Raji (cell line): Measurements from ENCODE around the gene ALOX12B.

Experiments
- POLR2A ChIP-seq: IDR thresholded peaks from 2 replicates; pipeline ENCODE4 v1.6.1; 2011; ENCODE audit warnings: low read depth, low read length, control low read depth; ENCODE audit not compliant: insufficient read depth

Gene ALOX12B

GRCh38 chr17:8051831-8052230 is 35.7 kb downstream of the ALOX12B start:
- no peak for TF ChIP-seq POLR2A

DNA sequence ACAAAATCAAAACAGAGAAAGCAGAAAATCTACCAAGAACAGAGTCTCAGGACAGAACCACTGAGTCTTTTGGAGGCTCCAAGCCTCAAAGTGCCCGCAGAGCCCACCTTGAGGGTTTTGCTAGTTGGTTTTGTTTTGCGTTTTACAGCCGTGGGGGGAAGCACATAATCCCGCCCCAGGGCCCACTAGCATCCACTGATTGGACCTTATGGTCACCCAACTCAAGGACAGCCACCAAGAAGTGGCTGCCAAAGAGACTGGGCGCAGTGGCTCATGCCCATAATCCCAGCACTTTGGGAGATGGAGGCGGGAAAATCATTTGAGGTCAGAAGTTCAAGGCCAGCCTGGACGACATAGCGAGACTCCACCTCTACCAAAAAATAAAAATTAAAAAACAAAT is 38.8 kb downstream of the ALOX12B start:
- no peak for TF ChIP-seq POLR2A

GRCh38 chr17:8048236-8048635 is 39.3 kb downstream of the ALOX12B start:
- TF ChIP-seq POLR2A: no peak

- TF ChIP-seq POLR2A: no peak
Observed at GRCh38 chr17:8047769-8048110, 39.8 kb downstream of the ALOX12B start.

- TF ChIP-seq POLR2A: no peak
Observed at GRCh38 chr17:8046929-8047768, 40.4 kb downstream of the ALOX12B start.

DNA sequence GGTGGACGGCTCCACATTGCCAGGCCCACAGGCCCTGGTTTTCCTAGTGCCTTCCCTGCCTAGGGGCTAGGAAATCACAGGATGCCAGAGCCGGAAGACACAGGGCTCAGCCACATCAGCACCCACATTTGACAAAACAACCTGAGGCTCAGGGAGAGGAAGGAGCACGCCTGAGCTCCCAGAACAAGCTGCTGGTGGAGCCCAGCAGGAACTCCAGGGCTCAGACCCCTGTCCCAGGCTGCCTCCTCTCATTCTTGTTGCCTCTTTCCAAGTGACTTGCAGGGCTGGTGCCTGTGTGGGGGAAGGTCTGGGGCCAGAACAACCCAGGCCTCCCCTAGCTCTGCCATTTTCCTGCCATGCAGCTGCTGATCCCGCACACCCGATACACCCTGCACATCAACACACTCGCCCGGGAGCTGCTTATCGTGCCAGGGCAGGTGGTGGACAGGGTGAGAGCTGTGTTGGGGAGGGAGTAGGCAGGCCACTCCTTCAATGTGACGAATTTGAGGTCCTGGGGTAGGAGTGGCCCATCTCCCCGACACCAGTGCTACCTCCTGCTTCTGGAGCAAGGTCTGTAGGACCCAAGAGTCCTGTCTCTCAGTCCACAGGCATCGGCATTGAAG is 41.1 kb downstream of the ALOX12B start:
- TF ChIP-seq POLR2A: no peak

- no peak for TF ChIP-seq POLR2A
Observed at GRCh38 chr17:8044819-8045810, 42.4 kb downstream of the ALOX12B start.

DNA sequence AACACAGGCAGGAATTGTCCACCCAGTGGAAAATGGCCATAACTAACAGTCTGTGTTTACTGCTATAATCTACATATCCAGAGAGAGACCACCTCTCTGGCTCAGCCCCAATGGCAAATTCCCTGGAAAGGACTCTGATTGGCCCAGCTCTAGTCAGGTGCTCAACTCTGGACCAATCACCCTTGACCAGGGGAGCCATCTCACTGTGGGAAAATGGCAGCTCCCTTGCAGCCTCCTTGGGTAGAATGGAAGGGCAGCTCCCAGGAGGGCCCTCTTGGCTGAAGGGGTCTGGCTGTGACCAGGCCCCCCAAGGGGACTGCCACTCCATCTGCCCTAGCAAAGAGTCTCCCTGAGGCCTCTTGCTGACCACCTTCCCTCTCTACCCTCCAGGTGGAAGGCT is 45.5 kb downstream of the ALOX12B start:
- TF ChIP-seq POLR2A: no peak

DNA sequence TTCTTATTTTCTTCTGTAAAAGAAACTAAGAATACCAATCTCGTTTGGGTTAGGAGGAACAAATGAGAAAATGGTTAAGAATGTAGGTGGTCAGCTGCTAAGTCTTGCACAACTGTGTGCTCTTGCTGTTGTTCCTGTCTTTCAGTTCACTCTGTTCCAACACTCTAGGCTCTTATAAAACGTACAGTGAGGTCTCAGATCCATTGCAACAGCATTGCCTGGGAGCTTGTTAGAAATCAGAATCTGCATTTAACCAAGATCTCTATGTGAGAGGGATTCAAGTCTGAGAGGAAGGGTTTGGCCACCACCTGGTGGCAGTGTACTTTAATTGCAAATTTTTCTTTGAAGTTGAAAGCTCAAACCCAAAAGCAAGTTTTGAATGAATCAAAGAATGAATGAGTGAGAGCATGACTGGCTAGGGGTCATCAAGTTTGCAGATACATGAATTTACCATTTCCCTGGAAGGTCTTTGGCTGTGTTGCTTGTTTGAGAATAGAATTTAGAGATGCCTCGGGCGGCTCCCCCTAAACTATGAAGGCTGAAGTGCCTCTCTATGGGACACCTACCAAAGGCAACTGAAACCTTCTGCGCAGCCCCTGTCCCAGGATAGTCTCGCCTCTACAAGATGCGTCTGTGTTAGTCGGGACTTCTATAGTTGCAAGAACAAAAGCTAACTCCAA is 46.1 kb downstream of the ALOX12B start:
- no peak for TF ChIP-seq POLR2A

DNA sequence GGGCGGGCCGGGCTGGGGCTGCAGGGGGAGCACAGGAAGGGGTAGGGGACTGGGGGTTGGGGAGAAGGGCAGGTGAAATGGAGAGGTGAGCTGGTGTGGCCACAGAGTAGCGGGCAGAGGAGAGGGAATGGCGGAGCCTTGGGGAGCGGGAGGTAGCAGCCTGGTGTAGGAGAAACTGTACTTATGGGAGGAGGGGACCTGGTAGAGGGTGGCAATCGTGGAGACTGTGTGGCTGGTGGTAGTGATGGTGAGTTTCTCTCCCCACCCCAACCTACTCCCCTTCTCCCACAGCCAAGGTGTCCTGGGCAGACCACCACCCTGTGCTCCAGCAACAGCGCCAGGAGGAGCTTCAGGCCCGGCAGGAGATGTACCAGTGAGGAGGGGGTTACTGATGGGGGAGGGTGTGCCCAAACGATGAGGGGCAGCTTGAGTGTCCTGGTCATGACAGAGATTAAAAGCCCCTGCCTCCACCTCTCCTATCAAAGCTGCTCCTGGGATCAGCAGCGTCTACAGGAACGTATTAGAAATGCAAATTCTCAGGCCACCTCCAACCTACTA is 47.8 kb downstream of the ALOX12B start:
- TF ChIP-seq POLR2A: no peak

- no peak for TF ChIP-seq POLR2A
Observed at GRCh38 chr17:8038954-8039610, 48.4 kb downstream of the ALOX12B start, which contains the start of gene ALOX15B. Gene ALOX15B (plus strand): TSS chr17:8039059. CDS start chr17:8039156, 97 bp downstream.

- TF ChIP-seq POLR2A: no peak
Observed at GRCh38 chr17:8032442-8032841, 55.1 kb downstream of the ALOX12B start.

DNA sequence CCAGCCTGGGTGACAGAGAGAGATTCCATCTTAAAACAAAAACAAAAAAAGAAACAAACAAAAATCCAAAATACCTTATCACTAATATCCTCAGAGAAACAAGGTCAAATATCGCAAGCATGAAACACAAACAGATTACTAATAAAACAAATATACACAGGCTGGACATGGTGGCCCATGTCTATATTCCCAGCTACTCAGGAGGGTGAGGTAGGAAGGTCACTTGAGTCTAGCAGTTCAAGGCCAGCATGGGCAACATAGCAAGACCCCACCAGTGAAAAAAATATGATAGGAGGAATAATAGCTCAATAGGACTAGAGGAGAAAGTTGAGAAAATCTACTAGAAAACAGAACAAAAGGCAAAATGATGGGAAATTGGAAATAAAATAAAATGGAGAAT is 55.6 kb downstream of the ALOX12B start:
- TF ChIP-seq POLR2A: no peak

- no peak for TF ChIP-seq POLR2A
Observed at GRCh38 chr17:8031261-8031661, 56.3 kb downstream of the ALOX12B start.
